ENCODE results near the gene KLK13. TPM values are rescaled to one million over a fixed set of nuclear protein-coding genes. Genes with fewer than 3 reads are reported as not detected.

The KLK13 gene
- total RNA-seq, 1 donor from 2014 or later = not detected

- Mint-ChIP-seq H3K27ac (no peak overlapping the region), H3K4me1 (peaks cover 13% of the 10 kb centered on the region), H3K27me3 (ENCODE audit: insufficient read depth, low read depth) (peaks cover 9% of the 10 kb centered on the region), H3K36me3 (peaks cover 2% of the 10 kb centered on the region), H3K9me3 (no peaks in the 10 kb centered on the region), H3K4me3 (no peak overlapping the region)
- DNase-seq (ENCODE audit: low spot score) = no peak
- no peak overlapping the region for H3K9ac ChIP-seq
- peaks cover 10% of the 10 kb centered on the region for H3K79me2 ChIP-seq (ENCODE audit: low read depth)
- H3K4me1 ChIP-seq = peaks cover 4% of the 10 kb centered on the region
- H3K27ac ChIP-seq = no peak overlapping the region
- no peaks in the 10 kb centered on the region for H3K36me3 ChIP-seq
- TF ChIP-seq EZH2phosphoT487 (IDR thresholded peaks at IDR 0.05) = no peak
- TF ChIP-seq EZH2 (IDR thresholded peaks at IDR 0.05) = no peak
- TF ChIP-seq CTCF (IDR thresholded peaks at IDR 0.05) = no peak
- peaks cover 1% of the 10 kb centered on the region for H3K27me3 ChIP-seq
- no peak overlapping the region for H3K4me3 ChIP-seq
- no peaks in the 10 kb centered on the region for H3K9me3 ChIP-seq (ENCODE audit: low read depth)
- H3K4me2 ChIP-seq = no peak overlapping the region
- H2AFZ ChIP-seq (replicated peaks) = no peak overlapping the region
- no peaks in the 10 kb centered on the region for H3F3A ChIP-seq (ENCODE audit: low read depth)
- H4K20me1 ChIP-seq (ENCODE audit: low read depth) = peaks cover 7% of the 10 kb centered on the region
Observed at GRCh38 chr19:51103926-51104341, 39.0 kb upstream of the KLK13 start.

GRCh38 chr19:51102991-51103390 lies 38.1 kb upstream of the KLK13 start:
- DNase-seq (ENCODE audit: low spot score) = no peak
- Histone ChIP-seq H4K20me1 (ENCODE audit: low read depth) (peaks cover 7% of the 10 kb centered on the region), H3K27ac (no peak overlapping the region), H2AFZ (replicated peaks) (no peak overlapping the region), H3K36me3 (no peaks in the 10 kb centered on the region), H3K4me2 (no peak overlapping the region), H3K4me1 (peaks cover 4% of the 10 kb centered on the region), H3K4me3 (no peak overlapping the region), H3K9me3 (ENCODE audit: low read depth) (no peaks in the 10 kb centered on the region), H3K9ac (no peak overlapping the region), H3K27me3 (no peaks in the 10 kb centered on the region), H3F3A (ENCODE audit: low read depth) (no peaks in the 10 kb centered on the region), H3K79me2 (ENCODE audit: low read depth) (peaks cover 10% of the 10 kb centered on the region)
- peaks cover 9% of the 10 kb centered on the region for H3K27me3 Mint-ChIP-seq (ENCODE audit: insufficient read depth, low read depth)
- no peak overlapping the region for H3K4me3 Mint-ChIP-seq
- H3K27ac Mint-ChIP-seq = no peak overlapping the region
- H3K9me3 Mint-ChIP-seq = no peaks in the 10 kb centered on the region
- TF ChIP-seq EZH2phosphoT487 (IDR thresholded peaks at IDR 0.05) (no peak), CTCF (IDR thresholded peaks at IDR 0.05) (no peak), EZH2 (IDR thresholded peaks at IDR 0.05) (no peak)
- peaks cover 8% of the 10 kb centered on the region for H3K4me1 Mint-ChIP-seq
- peaks cover 2% of the 10 kb centered on the region for H3K36me3 Mint-ChIP-seq

DNA sequence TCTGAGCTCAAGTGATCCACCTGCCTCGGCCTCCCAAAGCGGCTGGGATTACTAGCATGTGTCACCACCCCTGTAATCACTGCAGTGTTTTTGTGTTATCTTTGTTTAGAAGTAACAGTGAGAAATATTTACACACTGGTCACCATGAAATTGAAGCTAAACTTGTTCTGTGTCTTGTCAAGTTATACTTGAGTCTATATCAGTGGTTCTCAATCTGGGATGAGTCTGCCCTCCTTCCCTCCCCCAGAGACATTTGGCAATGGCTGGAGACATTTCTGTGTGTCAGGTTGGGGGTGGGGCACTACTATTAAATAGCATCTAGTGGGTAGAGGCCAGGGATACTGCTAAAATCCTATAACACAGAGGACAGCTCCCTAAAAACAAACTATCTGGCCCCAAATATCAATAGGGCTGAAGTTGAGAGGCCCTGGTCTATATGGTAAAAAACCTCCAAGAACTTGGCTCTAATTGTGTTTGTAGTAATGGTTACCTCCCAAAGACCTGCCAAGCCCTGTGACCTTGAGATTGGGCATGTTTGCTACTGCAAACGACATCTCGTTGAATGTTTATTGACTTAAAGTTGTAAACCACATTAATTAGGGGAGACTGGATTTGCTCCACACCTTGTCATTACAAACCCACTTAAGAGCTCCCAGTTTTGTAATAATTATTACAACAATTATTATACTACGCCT lies 36.4 kb upstream of the KLK13 start:
- Mint-ChIP-seq H3K27me3 (ENCODE audit: insufficient read depth, low read depth) (peaks cover 8% of the 10 kb centered on the region), H3K9me3 (no peaks in the 10 kb centered on the region)
- no peak overlapping the region for H3K4me3 ChIP-seq

More for the DNA sequence above, 36.4 kb upstream of the KLK13 start:
- Mint-ChIP-seq H3K36me3 (peaks cover 2% of the 10 kb centered on the region), H3K27ac (no peak overlapping the region), H3K4me3 (no peak overlapping the region), H3K4me1 (no peaks in the 10 kb centered on the region)
- H3K79me2 ChIP-seq (ENCODE audit: low read depth) = no peaks in the 10 kb centered on the region
- no peak for DNase-seq (ENCODE audit: low spot score)
- no peak overlapping the region for H3K4me2 ChIP-seq
- no peaks in the 10 kb centered on the region for H3K36me3 ChIP-seq
- H2AFZ ChIP-seq (replicated peaks) = no peak overlapping the region
- H3K27ac ChIP-seq = no peak overlapping the region
- H4K20me1 ChIP-seq (ENCODE audit: low read depth) = peaks cover 6% of the 10 kb centered on the region
- no peaks in the 10 kb centered on the region for H3K27me3 ChIP-seq
- no peak for TF ChIP-seq CTCF (IDR thresholded peaks at IDR 0.05)
- no peak for TF ChIP-seq EZH2 (IDR thresholded peaks at IDR 0.05)
- no peak for TF ChIP-seq EZH2phosphoT487 (IDR thresholded peaks at IDR 0.05)
- H3K9me3 ChIP-seq (ENCODE audit: low read depth) = no peaks in the 10 kb centered on the region
- H3K9ac ChIP-seq = no peak overlapping the region
- H3F3A ChIP-seq (ENCODE audit: low read depth) = no peaks in the 10 kb centered on the region
- H3K4me1 ChIP-seq = no peaks in the 10 kb centered on the region

Data from neural progenitor cell (in vitro differentiated cells).